HL-60 (cell line): ENCODE data around the gene BAIAP2.

Source experiments
- GABPA ChIP-seq: IDR thresholded peaks from 2 replicates; pipeline ENCODE4 v1.6.1; 2012; ENCODE audit warnings: low read depth
- POLR2AphosphoS5 ChIP-seq: IDR thresholded peaks from 2 replicates; pipeline ENCODE4 v1.6.1; 2012; ENCODE audit warnings: low read depth
- TF ChIP-seq, protein P1 (sequence below): IDR thresholded peaks from one replicate; pipeline ENCODE4 v1.5.1; 2011; ENCODE audit warnings: low read length, control low read depth, inconsistent platforms; ENCODE audit not compliant: insufficient read depth
- TF ChIP-seq, protein P2 (sequence below): IDR thresholded peaks from 2 replicates; pipeline ENCODE4 v1.6.1; 2012; ENCODE audit warnings: low read depth; ENCODE audit not compliant: insufficient replicate concordance

DNA sequence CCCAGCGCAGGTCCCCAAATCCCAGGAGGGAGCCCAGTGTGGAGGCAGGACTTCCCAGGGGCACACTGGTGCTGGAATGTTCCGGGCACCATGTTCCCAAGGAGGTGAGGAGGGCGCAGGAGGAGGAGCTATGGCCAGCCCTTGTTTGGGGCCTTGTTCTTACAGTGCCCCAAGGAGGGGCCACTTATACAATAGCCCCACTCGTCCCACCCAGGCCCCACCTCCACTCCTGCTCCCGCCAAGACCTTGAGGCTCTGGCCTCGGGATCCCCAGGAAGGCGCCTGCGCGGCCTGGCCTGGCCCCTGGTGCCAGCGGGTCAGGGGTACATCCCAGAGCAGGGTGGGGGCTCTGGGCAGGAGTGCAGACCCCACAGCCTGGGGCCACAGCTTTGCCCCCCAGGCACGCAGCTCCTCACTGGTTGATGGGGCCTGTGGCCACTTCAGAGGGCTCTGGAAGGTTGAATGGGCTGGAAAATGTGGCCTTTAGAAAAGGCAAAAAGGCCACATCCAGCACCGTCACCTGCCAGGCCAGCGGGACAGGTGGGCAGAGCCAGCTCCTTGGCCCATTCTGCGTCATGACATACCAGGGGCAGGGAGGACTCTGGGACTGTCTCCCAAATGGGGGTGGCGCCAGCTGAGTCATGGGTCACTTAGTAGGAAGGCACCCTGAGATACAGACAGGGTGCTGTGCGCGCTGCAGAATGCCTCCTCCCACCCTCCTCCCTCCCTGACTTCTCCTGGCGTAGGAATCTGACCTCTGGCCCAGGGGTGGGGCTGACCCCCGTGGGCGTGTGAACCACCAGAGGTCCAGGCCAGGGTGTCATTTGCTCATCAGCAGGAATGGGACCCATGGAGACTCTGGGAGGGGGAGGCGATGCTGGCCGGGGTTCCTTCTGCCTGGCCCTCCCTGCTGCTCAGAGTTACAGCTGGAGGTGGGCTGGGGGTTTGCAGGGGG lies 98.1 kb downstream of the BAIAP2 start:
- TF ChIP-seq, protein P1, sequence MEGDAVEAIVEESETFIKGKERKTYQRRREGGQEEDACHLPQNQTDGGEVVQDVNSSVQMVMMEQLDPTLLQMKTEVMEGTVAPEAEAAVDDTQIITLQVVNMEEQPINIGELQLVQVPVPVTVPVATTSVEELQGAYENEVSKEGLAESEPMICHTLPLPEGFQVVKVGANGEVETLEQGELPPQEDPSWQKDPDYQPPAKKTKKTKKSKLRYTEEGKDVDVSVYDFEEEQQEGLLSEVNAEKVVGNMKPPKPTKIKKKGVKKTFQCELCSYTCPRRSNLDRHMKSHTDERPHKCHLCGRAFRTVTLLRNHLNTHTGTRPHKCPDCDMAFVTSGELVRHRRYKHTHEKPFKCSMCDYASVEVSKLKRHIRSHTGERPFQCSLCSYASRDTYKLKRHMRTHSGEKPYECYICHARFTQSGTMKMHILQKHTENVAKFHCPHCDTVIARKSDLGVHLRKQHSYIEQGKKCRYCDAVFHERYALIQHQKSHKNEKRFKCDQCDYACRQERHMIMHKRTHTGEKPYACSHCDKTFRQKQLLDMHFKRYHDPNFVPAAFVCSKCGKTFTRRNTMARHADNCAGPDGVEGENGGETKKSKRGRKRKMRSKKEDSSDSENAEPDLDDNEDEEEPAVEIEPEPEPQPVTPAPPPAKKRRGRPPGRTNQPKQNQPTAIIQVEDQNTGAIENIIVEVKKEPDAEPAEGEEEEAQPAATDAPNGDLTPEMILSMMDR = no peak
- TF ChIP-seq GABPA (no peak), POLR2AphosphoS5 (no peak)
- TF ChIP-seq, protein P2, sequence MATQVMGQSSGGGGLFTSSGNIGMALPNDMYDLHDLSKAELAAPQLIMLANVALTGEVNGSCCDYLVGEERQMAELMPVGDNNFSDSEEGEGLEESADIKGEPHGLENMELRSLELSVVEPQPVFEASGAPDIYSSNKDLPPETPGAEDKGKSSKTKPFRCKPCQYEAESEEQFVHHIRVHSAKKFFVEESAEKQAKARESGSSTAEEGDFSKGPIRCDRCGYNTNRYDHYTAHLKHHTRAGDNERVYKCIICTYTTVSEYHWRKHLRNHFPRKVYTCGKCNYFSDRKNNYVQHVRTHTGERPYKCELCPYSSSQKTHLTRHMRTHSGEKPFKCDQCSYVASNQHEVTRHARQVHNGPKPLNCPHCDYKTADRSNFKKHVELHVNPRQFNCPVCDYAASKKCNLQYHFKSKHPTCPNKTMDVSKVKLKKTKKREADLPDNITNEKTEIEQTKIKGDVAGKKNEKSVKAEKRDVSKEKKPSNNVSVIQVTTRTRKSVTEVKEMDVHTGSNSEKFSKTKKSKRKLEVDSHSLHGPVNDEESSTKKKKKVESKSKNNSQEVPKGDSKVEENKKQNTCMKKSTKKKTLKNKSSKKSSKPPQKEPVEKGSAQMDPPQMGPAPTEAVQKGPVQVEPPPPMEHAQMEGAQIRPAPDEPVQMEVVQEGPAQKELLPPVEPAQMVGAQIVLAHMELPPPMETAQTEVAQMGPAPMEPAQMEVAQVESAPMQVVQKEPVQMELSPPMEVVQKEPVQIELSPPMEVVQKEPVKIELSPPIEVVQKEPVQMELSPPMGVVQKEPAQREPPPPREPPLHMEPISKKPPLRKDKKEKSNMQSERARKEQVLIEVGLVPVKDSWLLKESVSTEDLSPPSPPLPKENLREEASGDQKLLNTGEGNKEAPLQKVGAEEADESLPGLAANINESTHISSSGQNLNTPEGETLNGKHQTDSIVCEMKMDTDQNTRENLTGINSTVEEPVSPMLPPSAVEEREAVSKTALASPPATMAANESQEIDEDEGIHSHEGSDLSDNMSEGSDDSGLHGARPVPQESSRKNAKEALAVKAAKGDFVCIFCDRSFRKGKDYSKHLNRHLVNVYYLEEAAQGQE = no peak
